HCT116 (cell line): ENCODE results near the gene CLTA.
"Not testable (repeated sequence)": the region's sequence is repeated elsewhere in the genome, so short reads cannot be mapped to it uniquely, and the experiment has no call there.

Experiments used
- CEBPB ChIP-seq: IDR thresholded peaks from 2 replicates; pipeline ENCODE4 v1.6.1; 2012; ENCODE audit warnings: low read depth
- EGR1 ChIP-seq: IDR thresholded peaks from 2 replicates; pipeline ENCODE4 v1.6.1; 2012; ENCODE audit warnings: low read depth
- EZH2 ChIP-seq: fragments of 200-600 bp; sonication (generic); IDR thresholded peaks from 2 replicates; pipeline ENCODE4 v1.6.1; 2017; ENCODE audit warnings: antibody characterized with exemption, mixed run types
- EZH2phosphoT487 ChIP-seq: fragments of 200-600 bp; IDR thresholded peaks from 2 replicates; pipeline ENCODE4 v1.6.1; 2018; ENCODE audit warnings: antibody characterized with exemption, borderline replicate concordance
- JUND ChIP-seq: IDR thresholded peaks from 2 replicates; pipeline ENCODE4 v1.6.1; 2012
- POLR2A ChIP-seq: IDR thresholded peaks from 2 replicates; pipeline ENCODE4 v1.7.0; 2011; ENCODE audit warnings: borderline replicate concordance; ENCODE audit not compliant: insufficient read depth, insufficient read length; ENCODE audit errors: extremely low read depth
- POLR2AphosphoS5 ChIP-seq: IDR thresholded peaks from 2 replicates; pipeline ENCODE4 v1.6.1; 2011; ENCODE audit warnings: mild to moderate bottlenecking, low read depth, low read length, moderate library complexity
- SP1 ChIP-seq: IDR thresholded peaks from 2 replicates; pipeline ENCODE4 v1.6.1; 2012; ENCODE audit warnings: low read depth
- TCF7L2 ChIP-seq: IDR thresholded peaks from 2 replicates; pipeline ENCODE4 v1.7.0; 2011; ENCODE audit warnings: borderline replicate concordance, inconsistent platforms; ENCODE audit not compliant: insufficient read depth, insufficient read length; ENCODE audit errors: extremely low read depth
- YY1 ChIP-seq: IDR thresholded peaks from 2 replicates; pipeline ENCODE4 v1.6.1; 2011; ENCODE audit warnings: low read length, low read depth, moderate library complexity, mild to moderate bottlenecking; ENCODE audit not compliant: insufficient replicate concordance; ENCODE audit errors: extremely low read depth
- ZNF274 ChIP-seq: fragments of 200-500 bp; sonication (Bioruptor generic); IDR thresholded peaks from 2 replicates; pipeline ENCODE4 v1.6.1; 2014; ENCODE audit warnings: mild to moderate bottlenecking, low read depth, low read length, inconsistent platforms
- TF ChIP-seq, protein P1 (sequence below), 3 experiments: fragments of 200-600 bp in 1 of 3; sonication (generic) in 1 of 3; IDR thresholded peaks in 2 of 3; conservative IDR thresholded peaks in 1 of 3; 2 replicates each; pipeline ENCODE4 v1.5.1; 2012 to 2017; ENCODE audit warnings: low read depth in 2 of 3, low read length in 2 of 3, antibody characterized with exemption in 1 of 3, borderline replicate concordance in 1 of 3, control low read depth in 1 of 3, mild to moderate bottlenecking in 1 of 3, mixed read lengths in 1 of 3, mixed run types in 1 of 3, moderate library complexity in 1 of 3; ENCODE audit not compliant: insufficient read depth in 1 of 3
- TF ChIP-seq, protein P2 (sequence below): IDR thresholded peaks from 2 replicates; pipeline ENCODE4 v1.6.1; 2012

DNA sequence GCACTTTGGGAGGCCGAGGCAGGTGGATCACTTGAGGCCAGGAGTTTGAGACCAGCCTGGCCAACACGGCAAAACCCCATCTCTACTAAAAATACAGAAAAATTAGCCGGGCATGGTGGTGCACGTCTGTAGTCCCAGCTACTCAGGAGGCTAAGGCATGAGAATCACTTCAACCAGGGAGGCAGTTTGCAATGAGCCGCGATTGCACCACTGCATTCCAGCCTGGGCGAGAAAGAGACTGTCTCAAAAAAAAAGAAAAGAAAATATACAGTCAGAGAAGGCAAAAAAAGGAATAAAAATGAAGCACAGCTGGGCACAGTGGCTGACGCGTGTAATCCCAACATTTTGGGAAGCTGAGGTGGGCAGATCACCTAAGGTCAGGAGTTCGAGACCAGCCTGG lies 14.2 kb upstream of the CLTA start:
- not testable (repeated sequence) for TF ChIP-seq EZH2, POLR2A, CEBPB, YY1, ZNF274, TCF7L2, JUND, EZH2phosphoT487, POLR2AphosphoS5, SP1, EGR1
- TF ChIP-seq, protein P1, sequence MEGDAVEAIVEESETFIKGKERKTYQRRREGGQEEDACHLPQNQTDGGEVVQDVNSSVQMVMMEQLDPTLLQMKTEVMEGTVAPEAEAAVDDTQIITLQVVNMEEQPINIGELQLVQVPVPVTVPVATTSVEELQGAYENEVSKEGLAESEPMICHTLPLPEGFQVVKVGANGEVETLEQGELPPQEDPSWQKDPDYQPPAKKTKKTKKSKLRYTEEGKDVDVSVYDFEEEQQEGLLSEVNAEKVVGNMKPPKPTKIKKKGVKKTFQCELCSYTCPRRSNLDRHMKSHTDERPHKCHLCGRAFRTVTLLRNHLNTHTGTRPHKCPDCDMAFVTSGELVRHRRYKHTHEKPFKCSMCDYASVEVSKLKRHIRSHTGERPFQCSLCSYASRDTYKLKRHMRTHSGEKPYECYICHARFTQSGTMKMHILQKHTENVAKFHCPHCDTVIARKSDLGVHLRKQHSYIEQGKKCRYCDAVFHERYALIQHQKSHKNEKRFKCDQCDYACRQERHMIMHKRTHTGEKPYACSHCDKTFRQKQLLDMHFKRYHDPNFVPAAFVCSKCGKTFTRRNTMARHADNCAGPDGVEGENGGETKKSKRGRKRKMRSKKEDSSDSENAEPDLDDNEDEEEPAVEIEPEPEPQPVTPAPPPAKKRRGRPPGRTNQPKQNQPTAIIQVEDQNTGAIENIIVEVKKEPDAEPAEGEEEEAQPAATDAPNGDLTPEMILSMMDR (IDR thresholded peaks at IDR 0.05 in 2 of 3, conservative IDR thresholded peaks at IDR 0.05 in 1 of 3; ENCODE audit: borderline replicate concordance in 1 of 3, insufficient read depth in 1 of 3, low read depth in 2 of 3, low read length in 2 of 3) = not testable (repeated sequence)
- TF ChIP-seq, protein P2, sequence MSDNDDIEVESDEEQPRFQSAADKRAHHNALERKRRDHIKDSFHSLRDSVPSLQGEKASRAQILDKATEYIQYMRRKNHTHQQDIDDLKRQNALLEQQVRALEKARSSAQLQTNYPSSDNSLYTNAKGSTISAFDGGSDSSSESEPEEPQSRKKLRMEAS = not testable (repeated sequence)
